A673 (cell line): ENCODE measurements around the gene PLCD1.

Experiments used
- EZH2 ChIP-seq: fragments of 200-600 bp; sonication (generic); IDR thresholded peaks from 2 replicates; pipeline ENCODE4 v1.6.1; 2017; ENCODE audit warnings: borderline replicate concordance, low read depth, mild to moderate bottlenecking, mixed read lengths, antibody characterized with exemption, low read length; ENCODE audit not compliant: poor library complexity, severe bottlenecking
- TF ChIP-seq, protein P1 (sequence below): fragments of 300-800, 200-600 bp; sonication (generic); conservative IDR thresholded peaks from 2 replicates; pipeline ENCODE4 v1.5.1; 2017; ENCODE audit warnings: low read depth, mild to moderate bottlenecking, antibody characterized with exemption, low read length, moderate library complexity, mixed read lengths

DNA sequence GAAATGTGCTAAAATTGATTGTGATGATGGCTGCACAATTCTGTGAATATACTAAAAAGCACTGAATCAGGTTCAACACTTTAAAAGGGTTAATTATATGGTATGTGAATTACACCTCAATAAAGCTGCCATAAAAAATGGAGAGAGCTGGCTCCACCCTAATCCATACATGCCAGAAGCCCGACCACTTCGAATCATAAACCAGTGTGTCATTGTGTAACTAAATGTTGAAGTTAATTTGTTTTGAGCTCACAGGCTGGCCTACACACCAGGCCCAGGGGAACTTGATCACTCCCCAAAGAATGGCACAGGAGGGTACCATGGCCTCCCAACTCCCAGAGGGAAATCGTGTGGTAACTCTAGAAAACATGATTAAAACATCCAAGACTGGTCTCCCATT, 14.0 kb downstream of the PLCD1 start:
- TF ChIP-seq, protein P1, sequence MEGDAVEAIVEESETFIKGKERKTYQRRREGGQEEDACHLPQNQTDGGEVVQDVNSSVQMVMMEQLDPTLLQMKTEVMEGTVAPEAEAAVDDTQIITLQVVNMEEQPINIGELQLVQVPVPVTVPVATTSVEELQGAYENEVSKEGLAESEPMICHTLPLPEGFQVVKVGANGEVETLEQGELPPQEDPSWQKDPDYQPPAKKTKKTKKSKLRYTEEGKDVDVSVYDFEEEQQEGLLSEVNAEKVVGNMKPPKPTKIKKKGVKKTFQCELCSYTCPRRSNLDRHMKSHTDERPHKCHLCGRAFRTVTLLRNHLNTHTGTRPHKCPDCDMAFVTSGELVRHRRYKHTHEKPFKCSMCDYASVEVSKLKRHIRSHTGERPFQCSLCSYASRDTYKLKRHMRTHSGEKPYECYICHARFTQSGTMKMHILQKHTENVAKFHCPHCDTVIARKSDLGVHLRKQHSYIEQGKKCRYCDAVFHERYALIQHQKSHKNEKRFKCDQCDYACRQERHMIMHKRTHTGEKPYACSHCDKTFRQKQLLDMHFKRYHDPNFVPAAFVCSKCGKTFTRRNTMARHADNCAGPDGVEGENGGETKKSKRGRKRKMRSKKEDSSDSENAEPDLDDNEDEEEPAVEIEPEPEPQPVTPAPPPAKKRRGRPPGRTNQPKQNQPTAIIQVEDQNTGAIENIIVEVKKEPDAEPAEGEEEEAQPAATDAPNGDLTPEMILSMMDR, result no peak
- no peak for TF ChIP-seq EZH2
